ENCODE measurements around the gene COL12A1.

- TF ChIP-seq POLR2A (IDR thresholded peaks at IDR 0.05): no peak
- no peak for TF ChIP-seq CTCF (IDR thresholded peaks at IDR 0.05)
Measured at GRCh38 chr6:75106426-75106825, 99.4 kb downstream of the COL12A1 start.

Measured in Peyer's patch (tissue), 4 donors.